WI38 (cell line): Measurements from ENCODE around the gene CORO1A.
"Not testable (repeated sequence)": the region's sequence is repeated elsewhere in the genome, so short reads cannot be mapped to it uniquely, and the experiment has no call there.

Experiments
- H3K4me3 ChIP-seq: 2 replicates; pipeline ENCODE4 v1.5.1; 2011; ENCODE audit warnings: low read depth, mild to moderate bottlenecking, control low read depth, low read length

The CORO1A gene

GRCh38 chr16:30207063-30207704 lies 23.8 kb downstream of the CORO1A start:
- H3K4me3 ChIP-seq = not testable (repeated sequence)

- not testable (repeated sequence) for H3K4me3 ChIP-seq
Observed at GRCh38 chr16:30209032-30209431, 25.6 kb downstream of the CORO1A start.

DNA sequence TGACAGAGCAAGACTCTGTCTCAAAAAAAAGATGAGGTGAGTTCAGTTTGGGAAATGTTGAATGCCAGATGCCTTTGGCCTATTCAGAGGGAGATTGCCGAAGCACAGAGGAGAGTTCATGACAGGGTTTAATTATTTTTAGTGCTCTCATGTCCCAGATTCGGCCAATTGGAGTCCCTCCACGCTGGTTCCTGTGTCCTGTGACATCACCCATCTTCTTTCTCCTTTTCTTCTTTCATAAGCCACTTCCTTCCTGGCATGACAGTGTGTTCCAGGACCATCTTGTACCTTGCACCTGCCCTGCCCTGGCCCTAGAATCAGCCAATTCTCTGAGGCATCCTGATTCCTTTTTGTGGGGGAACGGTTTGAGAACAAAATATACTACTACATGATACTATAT lies 28.0 kb downstream of the CORO1A start:
- not testable (repeated sequence) for H3K4me3 ChIP-seq

DNA sequence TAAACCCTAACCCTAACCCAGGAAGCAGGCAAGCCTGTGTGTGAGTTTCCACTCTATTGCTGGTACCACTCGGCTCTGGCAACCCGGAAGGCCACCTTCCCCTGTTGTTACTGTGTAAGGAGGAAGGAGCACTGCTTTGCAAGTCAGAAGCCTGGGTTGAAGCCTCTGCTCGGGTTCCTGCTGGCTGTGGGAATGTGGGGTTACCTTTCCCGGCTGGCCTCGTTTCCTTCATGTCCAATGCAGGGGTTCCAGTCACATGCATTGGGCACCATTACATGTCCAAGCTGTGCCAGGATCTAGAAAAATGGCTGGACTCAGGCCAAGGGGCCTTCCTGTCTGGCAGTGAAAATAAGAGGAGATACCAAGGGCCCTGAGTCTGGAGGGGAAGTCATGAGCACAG lies 33.7 kb downstream of the CORO1A start:
- not testable (repeated sequence) for H3K4me3 ChIP-seq
